GM23248 (cell line): ENCODE measurements around the gene CBLL2. TPM values are rescaled to one million over a fixed set of nuclear protein-coding genes. Genes with fewer than 3 reads are reported as not detected.
A peak's percentile ranks its signal among the peaks of the same experiment; 100 is the strongest.

Experiments used
- DNase-seq: peaks from one replicate; pipeline ENCODE4 v3.0.0-alpha.2; 2015
- H2AFZ ChIP-seq: fragments of 200-600 bp; sonication (generic); 2 replicates; pipeline ENCODE4 v1.6.1; 2016; ENCODE audit warnings: antibody characterized with exemption
- H3F3A ChIP-seq: fragments of 200-600 bp; sonication (generic); 2 replicates; pipeline ENCODE4 v1.6.1; 2016; ENCODE audit warnings: mild to moderate bottlenecking, antibody characterized with exemption, mixed run types; ENCODE audit not compliant: insufficient read depth
- H3K27ac ChIP-seq: fragments of 200-600 bp; sonication (generic); 2 replicates; pipeline ENCODE4 v1.5.1; 2016; ENCODE audit warnings: mild to moderate bottlenecking
- H3K27me3 ChIP-seq: fragments of 200-600 bp; sonication (generic); replicated peaks from 2 replicates; pipeline ENCODE4 v1.6.1; 2016; ENCODE audit warnings: mild to moderate bottlenecking; ENCODE audit not compliant: insufficient read depth
- H3K36me3 ChIP-seq: fragments of 200-600 bp; sonication (generic); 2 replicates; pipeline ENCODE4 v1.6.1; 2016; ENCODE audit warnings: low read depth, mild to moderate bottlenecking
- H3K4me1 ChIP-seq: fragments of 200-600 bp; sonication (generic); 2 replicates; pipeline ENCODE4 v1.6.1; 2016; ENCODE audit warnings: mild to moderate bottlenecking; ENCODE audit not compliant: insufficient read depth
- H3K4me2 ChIP-seq: fragments of 200-600 bp; sonication (generic); one replicate; pipeline ENCODE4 v1.6.1; 2016; ENCODE audit warnings: mild to moderate bottlenecking; ENCODE audit not compliant: unreplicated experiment
- H3K4me3 ChIP-seq: fragments of 200-600 bp; sonication (generic); 2 replicates; pipeline ENCODE4 v1.5.1; 2016; ENCODE audit warnings: mild to moderate bottlenecking
- H3K79me2 ChIP-seq: fragments of 200-600 bp; sonication (generic); 2 replicates; pipeline ENCODE4 v1.6.1; 2016; ENCODE audit warnings: mild to moderate bottlenecking; ENCODE audit not compliant: insufficient read depth
- H3K9ac ChIP-seq: fragments of 200-600 bp; sonication (generic); 2 replicates; pipeline ENCODE4 v1.6.1; 2016; ENCODE audit warnings: mild to moderate bottlenecking
- H3K9me2 ChIP-seq: fragments of 200-600 bp; sonication (generic); 2 replicates; pipeline ENCODE4 v1.6.1; 2016; ENCODE audit warnings: mixed run types, mild to moderate bottlenecking, moderate library complexity; ENCODE audit not compliant: insufficient read depth
- H3K9me3 ChIP-seq: fragments of 200-600 bp; sonication (generic); one replicate; pipeline ENCODE4 v1.6.1; 2017; ENCODE audit warnings: low read depth
- H4K20me1 ChIP-seq: fragments of 200-600 bp; sonication (generic); 2 replicates; pipeline ENCODE4 v1.6.0; 2016; ENCODE audit not compliant: insufficient read depth
- EZH2 ChIP-seq: fragments of 200-600 bp; sonication (generic); IDR thresholded peaks from 2 replicates; pipeline ENCODE4 v1.6.1; 2018; ENCODE audit warnings: antibody characterized with exemption, mild to moderate bottlenecking; ENCODE audit not compliant: insufficient read depth, poor library complexity, severe bottlenecking
- EZH2phosphoT487 ChIP-seq: fragments of 200-600 bp; sonication (generic); IDR thresholded peaks from 2 replicates; pipeline ENCODE4 v1.6.1; 2018; ENCODE audit warnings: antibody characterized with exemption, moderate library complexity, mild to moderate bottlenecking, low read depth; ENCODE audit not compliant: insufficient read depth
- WGBS, 2 experiments: methylation state at CpG; one replicate each; pipeline ENCODE4 v1.1.6; 2015 to 2017; ENCODE audit warnings: low lambda C conversion rate in 2 of 2, low coverage in 1 of 2; ENCODE audit errors: missing lambda C conversion rate in 2 of 2; 5-methylcytosine and 5-hydroxymethylcytosine counted together
- in situ Hi-C: fragments of 300-500 bp; cut with MboI; formaldehyde crosslinking; loops from 2 replicates; pipeline ENCODE4 v1.15.0; 2020
- polyA plus RNA-seq: library from polyadenylated mRNA; unstranded; fragments of >200 nt; fragmentation: Nextera tagmentation; extraction: Ambion mirVana; gene quantifications from 2 replicates; pipeline ENCODE4 v1.2.1, GENCODE V29; 2016
- total RNA-seq: library from RNA; depleted of rRNA; stranded (reverse); fragments of >200 nt; shearing (Covaris generic); gene quantifications from 2 replicates; pipeline ENCODE4 v1.2.3, GENCODE V29; 2014

Gene CBLL2
- total and polyA plus RNA-seq, 2 experiments from 2014 or later = not detected

GRCh38 chrX:22310779-22311178, 38.1 kb downstream of the CBLL2 start:
- no peaks in the 10 kb centered on the region for H3K27me3 ChIP-seq
- H3K4me3 ChIP-seq = no peak overlapping the region
- H3K9ac ChIP-seq = no peak overlapping the region
- H3K79me2 ChIP-seq = no peaks in the 10 kb centered on the region
- in situ Hi-C loops = no loop called here
- peak; percentile 8 for DNase-seq
- H4K20me1 ChIP-seq = no peaks in the 10 kb centered on the region
- H3K9me3 ChIP-seq = no peaks in the 10 kb centered on the region
- H3K27ac ChIP-seq = no peak overlapping the region
- H2AFZ ChIP-seq = no peak overlapping the region
- WGBS, 2 experiments = 44 to 48% methylated on average over 3 of the region's 3 CpGs
- H3K4me2 ChIP-seq = no peak overlapping the region
- H3F3A ChIP-seq = no peaks in the 10 kb centered on the region
- no peaks in the 10 kb centered on the region for H3K4me1 ChIP-seq
- H3K9me2 ChIP-seq = no peaks in the 10 kb centered on the region
- no peaks in the 10 kb centered on the region for H3K36me3 ChIP-seq
- TF ChIP-seq EZH2 = no peak
- no peak for TF ChIP-seq EZH2phosphoT487

GRCh38 chrX:22313766-22314165, 41.1 kb downstream of the CBLL2 start:
- TF ChIP-seq EZH2 (no peak), EZH2phosphoT487 (no peak)
- Histone ChIP-seq H2AFZ (no peak overlapping the region), H3K9me2 (no peaks in the 10 kb centered on the region), H3K9ac (no peak overlapping the region), H3K27ac (no peak overlapping the region), H3F3A (no peaks in the 10 kb centered on the region), H3K27me3 (no peaks in the 10 kb centered on the region), H3K9me3 (no peaks in the 10 kb centered on the region), H3K79me2 (no peaks in the 10 kb centered on the region), H4K20me1 (no peaks in the 10 kb centered on the region), H3K4me3 (no peak overlapping the region), H3K36me3 (no peaks in the 10 kb centered on the region), H3K4me1 (no peaks in the 10 kb centered on the region), H3K4me2 (no peak overlapping the region)
- in situ Hi-C loops = no loop called here
- WGBS, 2 experiments = 97 to 98% methylated on average over 3 of the region's 3 CpGs
- DNase-seq = no peak

- Histone ChIP-seq H3K4me3 (no peak overlapping the region), H2AFZ (no peak overlapping the region), H3K27me3 (no peaks in the 10 kb centered on the region), H3K79me2 (no peaks in the 10 kb centered on the region), H3K9ac (no peak overlapping the region), H3K27ac (no peak overlapping the region), H3K9me2 (no peaks in the 10 kb centered on the region), H3K36me3 (no peaks in the 10 kb centered on the region), H3K4me2 (no peak overlapping the region), H3K4me1 (no peaks in the 10 kb centered on the region), H4K20me1 (no peaks in the 10 kb centered on the region), H3F3A (no peaks in the 10 kb centered on the region), H3K9me3 (no peaks in the 10 kb centered on the region)
- in situ Hi-C loops = no loop called here
- WGBS, 2 experiments = 61 to 71% methylated on average over 5 of the region's 5 CpGs
- DNase-seq = no peak
- no peak for TF ChIP-seq EZH2
- TF ChIP-seq EZH2phosphoT487 = no peak
These were observed 41.5 kb downstream of the CBLL2 start for GRCh38 chrX:22314211-22314610.

GRCh38 chrX:22314692-22315091, 42.0 kb downstream of the CBLL2 start:
- in situ Hi-C loops = no loop called here

GRCh38 chrX:22315151-22315550, 42.4 kb downstream of the CBLL2 start:
- H3K9ac ChIP-seq = no peak overlapping the region
- no peak for DNase-seq
- H3K36me3 ChIP-seq = no peaks in the 10 kb centered on the region
- H2AFZ ChIP-seq = no peak overlapping the region
- in situ Hi-C loops = no loop called here
- H3K4me1 ChIP-seq = no peaks in the 10 kb centered on the region
- no peaks in the 10 kb centered on the region for H3K27me3 ChIP-seq
- WGBS, 2 experiments = 96 to 100% methylated on average over 3 of the region's 3 CpGs
- H4K20me1 ChIP-seq = no peaks in the 10 kb centered on the region
- TF ChIP-seq EZH2phosphoT487 = no peak
- no peak for TF ChIP-seq EZH2
- H3K79me2 ChIP-seq = no peaks in the 10 kb centered on the region
- no peak overlapping the region for H3K4me2 ChIP-seq
- no peaks in the 10 kb centered on the region for H3K9me2 ChIP-seq
- H3F3A ChIP-seq = no peaks in the 10 kb centered on the region
- H3K4me3 ChIP-seq = no peak overlapping the region
- H3K27ac ChIP-seq = no peak overlapping the region
- no peaks in the 10 kb centered on the region for H3K9me3 ChIP-seq

More at GRCh38 chrX:22314692-22315091, 42.0 kb downstream of the CBLL2 start:
- H3K9ac ChIP-seq = no peak overlapping the region
- 97% methylated on average over 2 of the region's 2 CpGs; no CpG with 5 or more reads in 1 of the 2 experiments for WGBS, 2 experiments
- H2AFZ ChIP-seq = no peak overlapping the region
- no peak for DNase-seq
- TF ChIP-seq EZH2phosphoT487 (no peak), EZH2 (no peak)
- H3K4me1 ChIP-seq = no peaks in the 10 kb centered on the region
- no peak overlapping the region for H3K4me3 ChIP-seq
- H3K9me3 ChIP-seq = no peaks in the 10 kb centered on the region
- no peaks in the 10 kb centered on the region for H3K27me3 ChIP-seq
- H3F3A ChIP-seq = no peaks in the 10 kb centered on the region
- H3K9me2 ChIP-seq = no peaks in the 10 kb centered on the region
- no peaks in the 10 kb centered on the region for H3K36me3 ChIP-seq
- no peaks in the 10 kb centered on the region for H4K20me1 ChIP-seq
- no peaks in the 10 kb centered on the region for H3K79me2 ChIP-seq
- H3K27ac ChIP-seq = no peak overlapping the region
- H3K4me2 ChIP-seq = no peak overlapping the region
